SK-N-SH (cell line): ENCODE measurements around the gene TSHZ2. TPM values are rescaled to one million over a fixed set of nuclear protein-coding genes. Genes with fewer than 3 reads are reported as not detected.

Experiments used
- CTCF ChIA-PET: fragments of 300-600, 350-600 bp; formaldehyde crosslinking; extraction: SDS; loops from one replicate; lab custom pipeline; 2021; lab: Yijun Ruan, JAX
- POLR2A ChIA-PET: fragments of 350-600 bp; sonication (Branson Sonifier 250); formaldehyde crosslinking; extraction: SDS; loops from one replicate; lab custom pipeline; 2020; ENCODE audit warnings: antibody characterized with exemption, inconsistent platforms; lab: Yijun Ruan, JAX
- DNase-seq: peaks from one replicate; pipeline ENCODE4 v3.0.0; 2012
- H2AFZ ChIP-seq: fragments of 200-600 bp; sonication (generic); 2 replicates; pipeline ENCODE4 v1.8.1; 2016; ENCODE audit warnings: antibody characterized with exemption, mild to moderate bottlenecking, low read depth
- H3F3A ChIP-seq: fragments of 200-600 bp; sonication (generic); replicated peaks from 2 replicates; pipeline ENCODE3; 2016; ENCODE audit warnings: antibody characterized with exemption, mild to moderate bottlenecking; ENCODE audit not compliant: insufficient read depth
- H3K27ac ChIP-seq, 2 experiments: fragments of 200-500 bp in 1 of 2; fragments of 200-600 bp in 1 of 2; sonication (Bioruptor generic) in 1 of 2; sonication (generic), shearing (Covaris generic) in 1 of 2; 2 replicates each; pipeline versions ENCODE4 v1.5.1 to v1.6.1; 2014 to 2016; ENCODE audit warnings: low read depth in 2 of 2, inconsistent platforms in 1 of 2, low read length in 1 of 2, mild to moderate bottlenecking in 1 of 2, mixed read lengths in 1 of 2
- H3K27me3 ChIP-seq: fragments of 200-600 bp; sonication (generic), shearing (Covaris generic); 2 replicates; pipeline ENCODE4 v1.6.1; 2016; ENCODE audit warnings: mixed run types; ENCODE audit not compliant: insufficient read depth
- H3K36me3 ChIP-seq, 2 experiments: fragments of 200-500 bp in 1 of 2; fragments of 200-600 bp in 1 of 2; sonication (Bioruptor generic) in 1 of 2; sonication (generic) in 1 of 2; replicated peaks in 1 of 2; 2 replicates each; pipeline versions ENCODE3 to v1.5.1; 2014 to 2016; ENCODE audit warnings: low read length in 1 of 2, mild to moderate bottlenecking in 1 of 2; ENCODE audit not compliant: insufficient read depth in 2 of 2, control insufficient read depth in 1 of 2
- H3K4me1 ChIP-seq, 2 experiments: fragments of 200-500 bp in 1 of 2; fragments of 200-600 bp in 1 of 2; sonication (Bioruptor generic) in 1 of 2; sonication (generic), shearing (Covaris generic) in 1 of 2; 2 replicates each; pipeline versions ENCODE4 v1.5.1 to v1.6.1; 2014 to 2016; ENCODE audit warnings: low read depth in 1 of 2, low read length in 1 of 2, mixed run types in 1 of 2; ENCODE audit not compliant: insufficient read depth in 2 of 2, control insufficient read depth in 1 of 2
- H3K4me2 ChIP-seq: fragments of 200-600 bp; sonication (generic), shearing (Covaris generic); 2 replicates; pipeline ENCODE4 v1.6.1; 2017; ENCODE audit warnings: mixed run types
- H3K4me3 ChIP-seq, 2 experiments: fragments of 200-500 bp in 1 of 2; fragments of 200-600 bp in 1 of 2; sonication (Bioruptor generic) in 1 of 2; sonication (generic), shearing (Covaris generic) in 1 of 2; 2 replicates each; pipeline versions ENCODE4 v1.5.1 to v1.8.1; 2014 to 2016; ENCODE audit warnings: low read depth in 2 of 2, inconsistent platforms in 1 of 2, low read length in 1 of 2, mild to moderate bottlenecking in 1 of 2, mixed read lengths in 1 of 2, moderate library complexity in 1 of 2
- H3K79me2 ChIP-seq: fragments of 200-600 bp; sonication (generic); 2 replicates; pipeline ENCODE4 v1.8.1; 2017; ENCODE audit warnings: mild to moderate bottlenecking; ENCODE audit not compliant: insufficient read depth
- H3K9ac ChIP-seq: fragments of 200-600 bp; sonication (generic); 2 replicates; pipeline ENCODE4 v1.6.1; 2017; ENCODE audit warnings: mixed run types
- H3K9me2 ChIP-seq: fragments of 200-600 bp; sonication (generic); 2 replicates; pipeline ENCODE4 v1.6.1; 2017; ENCODE audit warnings: mixed run types
- H3K9me3 ChIP-seq: fragments of 200-600 bp; sonication (generic); 2 replicates; pipeline ENCODE4 v1.6.1; 2017; ENCODE audit warnings: mixed run types, mild to moderate bottlenecking, moderate library complexity
- H4K20me1 ChIP-seq: fragments of 200-600 bp; sonication (generic); 2 replicates; pipeline ENCODE4 v1.6.1; 2017; ENCODE audit warnings: mild to moderate bottlenecking, mixed run types; ENCODE audit not compliant: insufficient read depth
- CHD2 ChIP-seq: fragments of 150-350 bp; IDR thresholded peaks from 2 replicates; pipeline ENCODE4 v1.6.1; 2018; ENCODE audit warnings: low read length; ENCODE audit not compliant: partially characterized antibody
- EP300 ChIP-seq, 2 experiments: IDR thresholded peaks; 2 replicates each; pipeline versions ENCODE4 v1.4.0 to v1.6.1; 2012; ENCODE audit warnings: borderline replicate concordance in 1 of 2, low read depth in 1 of 2, low read length in 1 of 2
- EZH2phosphoT487 ChIP-seq: fragments of 200-600 bp; sonication (generic); IDR thresholded peaks from 2 replicates; pipeline ENCODE4 v1.6.1; 2017; ENCODE audit warnings: low read depth, mixed run types, mild to moderate bottlenecking, antibody characterized with exemption, moderate library complexity, borderline replicate concordance
- IRF3 ChIP-seq: fragments of 150-350 bp; IDR thresholded peaks from 2 replicates; pipeline ENCODE4 v1.6.1; 2016; ENCODE audit warnings: mild to moderate bottlenecking, low read depth, low read length
- JUND ChIP-seq: IDR thresholded peaks from 2 replicates; pipeline ENCODE4 v1.4.0; 2012
- MAX ChIP-seq: IDR thresholded peaks from 2 replicates; pipeline ENCODE4 v1.4.0; 2012; ENCODE audit warnings: low read depth
- MEF2A ChIP-seq: IDR thresholded peaks from 2 replicates; pipeline ENCODE4 v1.4.0; 2012; ENCODE audit warnings: low read depth, borderline replicate concordance
- MXI1 ChIP-seq: IDR thresholded peaks from 2 replicates; pipeline ENCODE4 v1.6.1; 2012; ENCODE audit warnings: mild to moderate bottlenecking, low read depth, low read length, improper control_type of control experiment
- PBX3 ChIP-seq: IDR thresholded peaks from 2 replicates; pipeline ENCODE4; 2012
- RAD21 ChIP-seq: IDR thresholded peaks from 2 replicates; pipeline ENCODE4 v1.6.1; 2012; ENCODE audit warnings: mild to moderate bottlenecking, low read length
- REST ChIP-seq: IDR thresholded peaks from 2 replicates; pipeline ENCODE4 v1.6.1; 2012; ENCODE audit warnings: mild to moderate bottlenecking, low read depth, low read length, moderate library complexity
- RXRA ChIP-seq: IDR thresholded peaks from 2 replicates; pipeline ENCODE4 v1.4.0; 2012; ENCODE audit warnings: low read depth, mild to moderate bottlenecking, borderline replicate concordance
- SMC3 ChIP-seq: IDR thresholded peaks from 2 replicates; pipeline ENCODE4 v1.6.1; 2012; ENCODE audit warnings: low read depth, low read length, improper control_type of control experiment
- TAF1 ChIP-seq: IDR thresholded peaks from 2 replicates; pipeline ENCODE4 v1.6.1; 2012; ENCODE audit warnings: low read depth, mild to moderate bottlenecking, low read length, moderate library complexity, borderline replicate concordance
- TCF12 ChIP-seq: IDR thresholded peaks from 2 replicates; pipeline ENCODE4 v1.4.0; 2012
- TEAD4 ChIP-seq: IDR thresholded peaks from 2 replicates; pipeline ENCODE4 v1.4.0; 2012; ENCODE audit warnings: mild to moderate bottlenecking, borderline replicate concordance; ENCODE audit not compliant: insufficient read depth
- USF2 ChIP-seq: fragments of 150-350 bp; IDR thresholded peaks from 2 replicates; pipeline ENCODE4 v1.6.1; 2017; ENCODE audit warnings: antibody characterized with exemption, low read length, low read depth, borderline replicate concordance
- YY1 ChIP-seq: IDR thresholded peaks from 2 replicates; pipeline ENCODE4 v1.4.0; 2012; ENCODE audit warnings: low read depth, mild to moderate bottlenecking
- ZBTB33 ChIP-seq: IDR thresholded peaks from 2 replicates; pipeline ENCODE4 v1.4.0; 2012; ENCODE audit warnings: low read depth, borderline replicate concordance
- WGBS: methylation state at CpG from one replicate; pipeline ENCODE4 v1.1.6; 2017; ENCODE audit warnings: low lambda C conversion rate; 5-methylcytosine and 5-hydroxymethylcytosine counted together
- polyA plus RNA-seq, 3 experiments: library from polyadenylated mRNA; depleted of rRNA; stranded (reverse); fragments of >200 nt; gene quantifications; 2 replicates each; pipeline ENCODE4 v1.2.3, GENCODE V29; 2012

Gene TSHZ2
- polyA plus RNA-seq, 1 of the 3 experiments (the other 2 are of a cell fraction): 0.13 TPM

GRCh38 chr20:53201588-53201987 is 229.4 kb downstream of the TSHZ2 start:
- CTCF ChIA-PET: interaction anchor here (0.7 to 1.0 kb wide), 2 partner anchors 8 to 445 kb away, joined by 3 read pairs; no protein-coding TSS in a partner anchor
- H3K9me2 ChIP-seq: no peaks in the 10 kb centered on the region
- H3K4me2 ChIP-seq: no peak overlapping the region
- WGBS: 61% methylated on average over 6 of the region's 6 CpGs
- H3K4me1 ChIP-seq: no peaks in the 10 kb centered on the region
- no peak for TF ChIP-seq JUND
- TF ChIP-seq TAF1: no peak
- TF ChIP-seq RAD21: peak; percentile 42
- H3F3A ChIP-seq: no peaks in the 10 kb centered on the region
- no peaks in the 10 kb centered on the region; the same call in 1 of the 2 replicates for H3K27me3 ChIP-seq
- no peaks in the 10 kb centered on the region for H3K79me2 ChIP-seq
- no peak overlapping the region for H3K27ac ChIP-seq
- H3K36me3 ChIP-seq: no peaks in the 10 kb centered on the region
- no peak for DNase-seq
- H3K9me3 ChIP-seq: no peaks in the 10 kb centered on the region
- no peak overlapping the region for H3K4me3 ChIP-seq
- H2AFZ ChIP-seq: no peak overlapping the region
- H4K20me1 ChIP-seq: no peaks in the 10 kb centered on the region
- H3K9ac ChIP-seq: no peak overlapping the region
- POLR2A ChIA-PET: no interaction called here

GRCh38 chr20:53202777-53203176 is 230.6 kb downstream of the TSHZ2 start:
- POLR2A ChIA-PET: no interaction called here
- DNase-seq: no peak
- TF ChIP-seq ZBTB33 (no peak), MEF2A (no peak), USF2 (no peak), TEAD4 (no peak), MXI1 (no peak), TAF1 (no peak), TCF12 (no peak), PBX3 (no peak), YY1 (no peak), EP300 (IDR thresholded peaks at IDR 0.05; ENCODE audit: borderline replicate concordance in 1 of 2, low read depth in 1 of 2, low read length in 1 of 2) (no peak), EZH2phosphoT487 (no peak), MAX (no peak), REST (no peak), IRF3 (no peak), RAD21 (no peak), RXRA (no peak), CHD2 (no peak), SMC3 (no peak)

More at GRCh38 chr20:53202777-53203176, 230.6 kb downstream of the TSHZ2 start:
- no peak overlapping the region for H3K4me2 ChIP-seq
- H3K27ac ChIP-seq: no peak overlapping the region
- no peaks in the 10 kb centered on the region for H3K9me2 ChIP-seq
- 71% methylated on average over 3 of the region's 3 CpGs for WGBS
- H4K20me1 ChIP-seq: no peaks in the 10 kb centered on the region
- H3K4me3 ChIP-seq: no peak overlapping the region
- H2AFZ ChIP-seq: no peak overlapping the region
- no peaks in the 10 kb centered on the region for H3K4me1 ChIP-seq
- H3K9ac ChIP-seq: no peak overlapping the region
- H3K79me2 ChIP-seq: no peaks in the 10 kb centered on the region
- no peaks in the 10 kb centered on the region for H3K27me3 ChIP-seq
- CTCF ChIA-PET: interaction anchor here (0.9 to 1.1 kb wide), 2 partner anchors 10 to 13 kb away, joined by 3 read pairs; no protein-coding TSS in a partner anchor
- no peaks in the 10 kb centered on the region for H3F3A ChIP-seq
- H3K9me3 ChIP-seq: no peaks in the 10 kb centered on the region
- H3K36me3 ChIP-seq: no peaks in the 10 kb centered on the region
